Measurements from ENCODE around the gene GRIN2D. TPM values are rescaled to one million over a fixed set of nuclear protein-coding genes. Genes with fewer than 3 reads are reported as not detected.

Gene GRIN2D
- total RNA-seq, 1 donor from 2014 or later, result 1.2 TPM

- intact Hi-C loops (cut with micrococcal nuclease), result loop anchor here (1.0 to 2.0 kb wide), 4 partner anchors 16 to 94 kb away; partner anchors contain the start of gene SYNGR4
- ChIA-PET POLR2A (interaction anchor here (0.5 kb wide), 1 partner anchor 12 kb away, joined by 3 read pairs; no protein-coding TSS in a partner anchor), CTCF (no interaction called here)
- peak overlapping the region; percentile 66 for H3K4me3 Mint-ChIP-seq
- DNase-seq (peak; percentile 80), ATAC-seq (ENCODE audit: low read depth) (peak; percentile 72)
- H3K27ac Mint-ChIP-seq, result no peak overlapping the region
- no peak for TF ChIP-seq CTCF (IDR thresholded peaks at IDR 0.05)
- no peaks in the 10 kb centered on the region for H3K36me3 Mint-ChIP-seq (ENCODE audit: low read depth)
- H3K4me1 Mint-ChIP-seq, result peaks cover 46% of the 10 kb centered on the region
- H3K27me3 Mint-ChIP-seq, result peaks cover 26% of the 10 kb centered on the region
- H3K9me3 Mint-ChIP-seq, result peaks cover 3% of the 10 kb centered on the region
Measured at GRCh38 chr19:48398375-48399235, 5.1 kb downstream of the GRIN2D start.

GRCh38 chr19:48400018-48400742, 6.7 kb downstream of the GRIN2D start:
- CTCF ChIA-PET, result no interaction called here
- DNase-seq, result peak; percentile 25

GRCh38 chr19:48401287-48401686, 7.8 kb downstream of the GRIN2D start:
- Mint-ChIP-seq H3K9me3 (peaks cover 7% of the 10 kb centered on the region), H3K4me1 (peaks cover 30% of the 10 kb centered on the region), H3K36me3 (ENCODE audit: low read depth) (no peaks in the 10 kb centered on the region), H3K27ac (no peak overlapping the region), H3K4me3 (no peak overlapping the region), H3K27me3 (peaks cover 15% of the 10 kb centered on the region)
- intact Hi-C loops (cut with micrococcal nuclease), result no loop called here
- ATAC-seq (ENCODE audit: low read depth) (no peak), DNase-seq (no peak)
- POLR2A ChIA-PET, result interaction anchor here (1.9 kb wide), 1 partner anchor 10 kb away, joined by 5 read pairs; the partner anchor contains the start of gene KDELR1
- CTCF ChIA-PET, result interaction anchor here (1.0 to 1.6 kb wide), 2 partner anchors 10 to 89 kb away, joined by 3 to 6 read pairs; partner anchors contain the start of gene KDELR1
- TF ChIP-seq CTCF (IDR thresholded peaks at IDR 0.05), result no peak

More at GRCh38 chr19:48400018-48400742, 6.7 kb downstream of the GRIN2D start:
- ATAC-seq (ENCODE audit: low read depth), result peak; percentile 25
- no peak overlapping the region for H3K27ac Mint-ChIP-seq
- peaks cover 35% of the 10 kb centered on the region for H3K4me1 Mint-ChIP-seq
- peaks cover 3% of the 10 kb centered on the region for H3K9me3 Mint-ChIP-seq
- no peaks in the 10 kb centered on the region for H3K36me3 Mint-ChIP-seq (ENCODE audit: low read depth)
- POLR2A ChIA-PET, result interaction anchor here (0.5 to 1.9 kb wide), 4 partner anchors 9 to 81 kb away, joined by 3 to 8 read pairs (median 6); partner anchors contain the start of genes EMP3, KDELR1, SYNGR4 and TMEM143
- H3K4me3 Mint-ChIP-seq, result peak overlapping the region; percentile 12
- intact Hi-C loops (cut with micrococcal nuclease), result no loop called here
- peaks cover 18% of the 10 kb centered on the region for H3K27me3 Mint-ChIP-seq
- no peak for TF ChIP-seq CTCF (IDR thresholded peaks at IDR 0.05)

GRCh38 chr19:48403606-48404005, 10.1 kb downstream of the GRIN2D start:
- no peak for TF ChIP-seq CTCF (IDR thresholded peaks at IDR 0.05)
- ChIA-PET CTCF (interaction anchor here (2.0 kb wide), 1 partner anchor 12 kb away, joined by 5 read pairs; the partner anchor contains the start of gene KDELR1), POLR2A (interaction anchor here (0.6 to 1.8 kb wide), 5 partner anchors 10 to 407 kb away, joined by 3 to 7 read pairs (median 4); partner anchors contain the start of genes GRIN2D and KDELR1)
- peak; percentile 62 for ATAC-seq (ENCODE audit: low read depth)
- no peak for DNase-seq
- peaks cover 18% of the 10 kb centered on the region for H3K27me3 Mint-ChIP-seq
- no peak overlapping the region for H3K4me3 Mint-ChIP-seq
- no peaks in the 10 kb centered on the region for H3K36me3 Mint-ChIP-seq (ENCODE audit: low read depth)
- H3K9me3 Mint-ChIP-seq, result peaks cover 7% of the 10 kb centered on the region
- intact Hi-C loops (cut with micrococcal nuclease), result loop anchor here (1.0 kb wide), 1 partner anchor 42 kb away; the partner anchor contains the start of gene GRWD1
- H3K27ac Mint-ChIP-seq, result no peak overlapping the region
- peaks cover 19% of the 10 kb centered on the region for H3K4me1 Mint-ChIP-seq

Measured in activated B cell treated with CpG ODN at 0.5 μM for 24 hours (primary cell).